Trophoblast cell (in vitro differentiated cells and primary cell): ENCODE measurements around the gene TMEM258.

Experiments used
- DNase-seq, 2 donors: peaks; one replicate each; pipeline ENCODE4 v3.0.0-alpha.2; 2016
- H2AFZ ChIP-seq: 2 replicates; pipeline ENCODE4 v1.6.1; 2013; ENCODE audit warnings: low read length, moderate library complexity, mild to moderate bottlenecking; ENCODE audit not compliant: insufficient read depth, poor library complexity
- H2AK5ac ChIP-seq: 2 replicates; pipeline ENCODE4 v1.6.1; 2013; ENCODE audit warnings: mild to moderate bottlenecking, low read length
- H2BK120ac ChIP-seq: 2 replicates; pipeline ENCODE4 v1.6.1; 2013; ENCODE audit warnings: low read length, mild to moderate bottlenecking, moderate library complexity; ENCODE audit not compliant: insufficient read depth, poor library complexity
- H2BK12ac ChIP-seq: 2 replicates; pipeline ENCODE4 v1.6.1; 2013; ENCODE audit warnings: mild to moderate bottlenecking, low read length, moderate library complexity
- H2BK5ac ChIP-seq: 2 replicates; pipeline ENCODE4 v1.6.1; 2013; ENCODE audit warnings: low read length, low read depth, moderate library complexity, mild to moderate bottlenecking; ENCODE audit not compliant: poor library complexity
- H3K14ac ChIP-seq: 2 replicates; pipeline ENCODE4 v1.6.1; 2013; ENCODE audit warnings: mild to moderate bottlenecking, low read length
- H3K18ac ChIP-seq: 2 replicates; pipeline ENCODE4 v1.6.1; 2013; ENCODE audit warnings: mild to moderate bottlenecking, low read length
- H3K23ac ChIP-seq: 2 replicates; pipeline ENCODE4 v1.6.1; 2013; ENCODE audit warnings: low read length
- H3K27ac ChIP-seq: 2 replicates; pipeline ENCODE4 v1.5.1; 2013; ENCODE audit warnings: low read depth, mild to moderate bottlenecking, inconsistent platforms, low read length, moderate library complexity
- H3K27me3 ChIP-seq: 2 replicates; pipeline ENCODE4 v1.6.1; 2013; ENCODE audit warnings: inconsistent platforms, mild to moderate bottlenecking, low read length, moderate library complexity; ENCODE audit not compliant: insufficient read depth
- H3K36me3 ChIP-seq, 2 experiments: 1 replicate in 1 of 2; 2 replicates in 1 of 2; pipeline ENCODE4 v1.6.1; 2013; ENCODE audit warnings: low read length in 2 of 2, mild to moderate bottlenecking in 2 of 2, moderate library complexity in 1 of 2; ENCODE audit not compliant: insufficient read depth in 2 of 2, control insufficient read depth in 1 of 2
- H3K4ac ChIP-seq: 2 replicates; pipeline ENCODE4 v1.6.1; 2013; ENCODE audit warnings: low read depth, mild to moderate bottlenecking, low read length, moderate library complexity
- H3K4me1 ChIP-seq, 2 experiments: 1 replicate in 1 of 2; 2 replicates in 1 of 2; pipeline ENCODE4 v1.6.1; 2013; ENCODE audit warnings: low read length in 2 of 2, mild to moderate bottlenecking in 2 of 2, moderate library complexity in 1 of 2; ENCODE audit not compliant: insufficient read depth in 2 of 2, control insufficient read depth in 1 of 2
- H3K4me2 ChIP-seq: 2 replicates; pipeline ENCODE4 v1.6.1; 2013; ENCODE audit warnings: inconsistent platforms, mild to moderate bottlenecking, low read length, moderate library complexity
- H3K4me3 ChIP-seq: 2 replicates; pipeline ENCODE4 v1.5.1; 2013; ENCODE audit warnings: mild to moderate bottlenecking, low read depth, low read length, inconsistent platforms
- H3K79me1 ChIP-seq: one replicate; pipeline ENCODE4 v1.6.1; 2013; ENCODE audit warnings: low read length
- H3K79me2 ChIP-seq: 2 replicates; pipeline ENCODE4 v1.6.1; 2013; ENCODE audit warnings: low read length, mild to moderate bottlenecking; ENCODE audit not compliant: control insufficient read depth, insufficient read depth, poor library complexity
- H3K9ac ChIP-seq: 2 replicates; pipeline ENCODE4 v1.6.1; 2013; ENCODE audit warnings: mild to moderate bottlenecking, low read length
- H3K9me3 ChIP-seq: 2 replicates; pipeline ENCODE4 v1.6.1; 2013; ENCODE audit warnings: low read depth, mild to moderate bottlenecking, control low read depth, inconsistent platforms, low read length; ENCODE audit not compliant: insufficient read depth
- H4K12ac ChIP-seq: 2 replicates; pipeline ENCODE4 v1.6.1; 2013; ENCODE audit warnings: low read depth, mild to moderate bottlenecking, low read length, moderate library complexity
- H4K8ac ChIP-seq: 2 replicates; pipeline ENCODE4 v1.6.1; 2013; ENCODE audit warnings: low read depth, mild to moderate bottlenecking, low read length, moderate library complexity
- H4K91ac ChIP-seq: one replicate; pipeline ENCODE4 v1.6.1; 2013; ENCODE audit warnings: low read depth, mild to moderate bottlenecking, low read length, moderate library complexity
- WGBS: extraction: QIAGEN DNeasy Blood & Tissue Kit; methylation state at CpG from one replicate; pipeline ENCODE4 v1.1.7; 2013; ENCODE audit warnings: missing lambda C conversion rate; ENCODE audit not compliant: insufficient read length, insufficient coverage; ENCODE audit errors: extremely low coverage; 5-methylcytosine and 5-hydroxymethylcytosine counted together

TMEM258 gene

DNA sequence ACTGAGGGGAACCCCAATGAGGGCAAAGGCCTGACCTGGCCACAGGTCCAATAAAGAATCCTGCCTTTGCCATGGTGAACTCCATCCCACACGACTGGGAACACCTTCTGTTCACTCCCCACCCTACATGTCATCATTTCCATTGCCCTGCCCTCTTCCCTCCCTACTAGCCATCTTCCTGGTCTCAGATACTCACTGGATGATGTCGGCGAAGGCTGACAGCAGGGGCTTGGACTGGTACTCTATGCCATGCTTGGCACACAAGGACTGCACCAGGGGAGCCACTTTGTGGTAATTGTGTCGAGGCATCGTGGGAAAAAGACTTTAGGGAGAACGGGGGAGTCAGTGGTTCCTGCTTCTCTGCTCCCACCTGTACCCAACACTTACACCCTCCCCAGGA lies 10.2 kb upstream of the TMEM258 start:
- no peak overlapping the region for H4K91ac ChIP-seq
- no peak overlapping the region for H2AFZ ChIP-seq
- no peaks in the 10 kb centered on the region for H3K9me3 ChIP-seq
- no peak overlapping the region for H4K8ac ChIP-seq
- WGBS: no CpG with 5 or more reads among the region's 6 CpGs
- no peak overlapping the region for H3K9ac ChIP-seq
- H2BK12ac ChIP-seq: no peak overlapping the region
- H3K79me1 ChIP-seq: no peaks in the 10 kb centered on the region
- no peaks in the 10 kb centered on the region for H3K79me2 ChIP-seq
- H3K27ac ChIP-seq: no peak overlapping the region
- DNase-seq: no peak
- no peak overlapping the region for H3K4ac ChIP-seq
- H2AK5ac ChIP-seq: no peak overlapping the region
- H3K36me3 ChIP-seq: peaks cover 44 to 66% of the 10 kb centered on the region in 2 experiments
- H3K23ac ChIP-seq: no peak overlapping the region
- no peak overlapping the region for H2BK120ac ChIP-seq
- H3K4me2 ChIP-seq: no peak overlapping the region
- no peak overlapping the region for H3K18ac ChIP-seq
- no peak overlapping the region for H3K14ac ChIP-seq
- H2BK5ac ChIP-seq: no peak overlapping the region
- H4K12ac ChIP-seq: no peak overlapping the region
- H3K4me1 ChIP-seq: peaks cover 0 to 3% of the 10 kb centered on the region in 2 experiments
- no peaks in the 10 kb centered on the region for H3K27me3 ChIP-seq
- H3K4me3 ChIP-seq: no peak overlapping the region

DNA sequence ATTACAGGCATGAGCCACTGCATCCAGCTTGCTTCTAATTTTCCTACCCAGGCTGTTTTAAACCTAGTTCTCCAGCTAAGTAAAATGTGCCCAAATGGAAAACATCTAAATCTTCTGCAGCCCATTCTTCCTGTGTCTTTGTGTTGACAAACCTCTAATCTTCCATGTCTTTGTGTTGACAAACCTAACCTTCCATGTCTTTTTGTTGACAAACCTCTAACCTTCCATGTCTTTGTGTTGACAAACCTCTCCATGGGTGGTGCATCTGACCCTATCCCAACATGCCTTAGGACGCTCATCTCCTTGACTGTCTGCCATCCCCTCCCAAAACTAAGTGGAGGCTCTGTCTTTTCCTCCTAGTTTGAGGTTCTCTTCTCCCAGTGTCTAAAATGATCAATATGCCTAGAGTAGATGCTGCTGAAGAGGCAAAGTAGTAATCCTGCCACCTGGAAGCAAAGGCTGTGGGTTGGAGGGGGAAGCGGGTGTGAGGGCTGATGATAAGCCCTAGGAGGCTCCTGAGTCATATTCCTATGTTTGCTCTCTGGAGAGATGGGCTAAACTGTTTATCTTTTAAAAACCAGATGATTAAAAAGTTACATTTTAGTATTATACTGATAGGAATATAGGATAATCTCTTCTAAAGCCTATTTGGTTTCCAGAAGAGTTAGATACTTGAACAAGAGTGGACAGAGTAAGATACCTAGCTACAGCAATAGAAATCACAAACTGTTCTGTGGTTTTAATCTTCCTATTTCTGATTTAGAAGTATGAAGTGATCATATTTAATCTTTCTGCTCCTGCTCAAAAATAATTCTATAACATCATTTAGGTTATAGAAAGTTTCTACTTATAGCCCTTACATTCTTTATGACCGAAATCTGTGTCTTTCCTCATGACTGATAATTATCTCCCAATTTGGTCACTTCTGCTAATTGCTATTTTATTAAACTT lies 8.2 kb upstream of the TMEM258 start:
- WGBS: no CpG with 5 or more reads among the region's 3 CpGs
- no peak overlapping the region for H4K91ac ChIP-seq

DNA sequence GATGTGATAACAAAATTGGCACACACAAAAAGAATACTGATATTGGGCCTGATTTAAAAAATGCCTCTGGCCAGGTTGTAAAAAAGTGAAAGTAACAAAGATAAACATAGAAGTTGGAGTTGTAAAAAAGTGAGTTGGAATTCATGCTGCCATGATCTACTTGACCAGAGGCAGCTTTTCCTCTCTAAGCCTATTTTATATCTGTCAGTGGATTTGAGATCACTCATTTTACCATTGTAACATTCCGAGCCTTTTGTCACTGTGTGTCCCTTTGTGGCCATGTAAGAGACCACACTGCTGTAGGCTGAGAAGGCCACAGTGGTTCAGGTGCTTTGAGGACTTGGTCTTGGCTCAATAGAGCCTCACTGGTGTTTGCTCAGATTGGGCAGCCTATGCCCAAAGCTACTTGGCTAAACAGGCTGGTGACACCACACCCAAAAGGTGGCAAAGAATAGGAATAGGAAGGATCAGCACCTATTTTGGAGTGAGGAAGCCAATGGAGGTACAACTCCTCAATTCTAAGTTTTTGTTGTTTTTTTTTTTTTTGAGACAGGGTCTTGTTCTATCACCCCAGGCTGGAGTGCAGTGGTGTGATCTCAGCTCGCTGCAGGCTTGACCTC lies 7.4 kb upstream of the TMEM258 start:
- Histone ChIP-seq H4K8ac (no peak overlapping the region), H3K4me1 (peaks cover 0 to 3% of the 10 kb centered on the region in 2 experiments), H3K9ac (no peak overlapping the region), H3K79me2 (no peaks in the 10 kb centered on the region), H3K27ac (no peak overlapping the region), H3K9me3 (no peaks in the 10 kb centered on the region), H2BK5ac (no peak overlapping the region), H3K79me1 (no peaks in the 10 kb centered on the region), H3K4ac (no peak overlapping the region), H3K23ac (no peak overlapping the region), H3K18ac (no peak overlapping the region), H4K91ac (no peak overlapping the region), H3K27me3 (no peaks in the 10 kb centered on the region), H3K36me3 (peaks cover 36 to 59% of the 10 kb centered on the region in 2 experiments), H3K4me3 (no peak overlapping the region), H2AK5ac (no peak overlapping the region), H4K12ac (no peak overlapping the region), H3K14ac (no peak overlapping the region), H2AFZ (no peak overlapping the region), H2BK120ac (no peak overlapping the region), H3K4me2 (no peak overlapping the region), H2BK12ac (no peak overlapping the region)
- WGBS: no CpG with 5 or more reads among the region's 2 CpGs
- DNase-seq: no peak

More for the DNA sequence above, 8.2 kb upstream of the TMEM258 start:
- no peak overlapping the region for H3K4ac ChIP-seq
- H4K8ac ChIP-seq: no peak overlapping the region
- peaks cover 0 to 3% of the 10 kb centered on the region in 2 experiments for H3K4me1 ChIP-seq
- no peak overlapping the region for H2BK12ac ChIP-seq
- no peak overlapping the region for H3K4me3 ChIP-seq
- no peaks in the 10 kb centered on the region for H3K79me2 ChIP-seq
- no peaks in the 10 kb centered on the region for H3K27me3 ChIP-seq
- no peaks in the 10 kb centered on the region for H3K79me1 ChIP-seq
- H3K18ac ChIP-seq: no peak overlapping the region
- no peak overlapping the region for H3K9ac ChIP-seq
- H2BK5ac ChIP-seq: no peak overlapping the region
- no peak overlapping the region for H3K23ac ChIP-seq
- H3K4me2 ChIP-seq: no peak overlapping the region
- DNase-seq: no peak
- no peak overlapping the region for H2AK5ac ChIP-seq
- no peak overlapping the region for H4K12ac ChIP-seq
- no peak overlapping the region for H3K27ac ChIP-seq
- peaks cover 39 to 61% of the 10 kb centered on the region in 2 experiments for H3K36me3 ChIP-seq
- H3K14ac ChIP-seq: no peak overlapping the region
- H2AFZ ChIP-seq: no peak overlapping the region
- H2BK120ac ChIP-seq: no peak overlapping the region
- H3K9me3 ChIP-seq: no peaks in the 10 kb centered on the region

DNA sequence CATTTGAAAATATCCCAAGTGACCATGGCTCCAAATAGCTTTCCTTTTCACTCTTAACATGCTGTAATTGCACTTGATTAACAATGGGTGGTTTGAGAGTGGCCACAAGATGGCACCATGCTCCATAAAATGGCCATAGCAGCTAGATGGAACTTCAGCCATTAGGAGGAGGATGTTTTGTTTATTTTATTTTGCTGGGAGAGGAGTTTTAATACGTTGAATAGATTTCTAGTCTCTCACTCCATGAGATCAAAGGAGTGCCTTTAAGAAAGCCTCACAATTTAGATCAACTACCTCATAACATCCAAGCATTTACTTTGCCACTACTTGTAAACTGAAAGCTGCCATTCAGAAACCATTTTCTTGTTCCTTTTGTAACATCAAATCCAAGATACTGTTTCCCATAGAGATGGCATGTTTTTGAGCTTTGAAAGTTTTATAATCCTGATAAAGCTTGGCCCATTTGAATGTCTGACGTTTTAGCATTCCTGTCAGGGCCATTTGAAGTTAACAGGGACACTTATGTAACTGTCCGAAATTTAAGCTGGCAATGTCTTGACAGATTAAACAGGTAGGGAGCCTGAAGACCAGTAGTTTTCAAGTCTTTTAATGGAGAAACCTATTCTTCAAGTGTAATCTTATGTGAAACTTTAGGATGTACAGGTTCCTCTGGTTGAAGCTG lies 5.0 kb upstream of the TMEM258 start:
- Histone ChIP-seq H3K27me3 (no peaks in the 10 kb centered on the region), H3K18ac (no peak overlapping the region), H4K8ac (no peak overlapping the region), H3K23ac (no peak overlapping the region), H2AK5ac (no peak overlapping the region), H3K4me3 (no peak overlapping the region), H2BK12ac (no peak overlapping the region), H3K4ac (no peak overlapping the region), H2BK120ac (no peak overlapping the region), H4K12ac (no peak overlapping the region), H2BK5ac (no peak overlapping the region), H3K4me1 (peaks cover 3 to 8% of the 10 kb centered on the region in 2 experiments), H3K14ac (no peak overlapping the region), H3K9me3 (no peaks in the 10 kb centered on the region), H4K91ac (no peak overlapping the region), H3K36me3 (peaks cover 18 to 35% of the 10 kb centered on the region in 2 experiments), H3K4me2 (no peak overlapping the region), H3K27ac (no peak overlapping the region), H2AFZ (no peak overlapping the region), H3K9ac (no peak overlapping the region), H3K79me2 (peaks cover 15% of the 10 kb centered on the region), H3K79me1 (peaks cover 9% of the 10 kb centered on the region)
- no CpG with 5 or more reads among the region's 3 CpGs for WGBS
- peak; percentile 76 to 89 for DNase-seq
